ENCODE data around the gene FAM3C.
"Not testable (repeated sequence)": the region's sequence is repeated elsewhere in the genome, so short reads cannot be mapped to it uniquely, and the experiment has no call there.

The FAM3C gene

GRCh38 chr7:121315170-121315569 is 80.9 kb downstream of the FAM3C start:
- H3K36me3 ChIP-seq (ENCODE audit: control insufficient read depth in 4 of 4, insufficient read depth in 4 of 4, low read length in 3 of 4); CTCF ChIA-PET; DNase-seq; POLR2A ChIA-PET; H3K27me3 ChIP-seq (replicated peaks in 2 of 5; ENCODE audit: control insufficient read depth in 4 of 5, insufficient read depth in 5 of 5, low read length in 4 of 5); H3K9me3 ChIP-seq (ENCODE audit: control extremely low read depth in 1 of 5, control insufficient read depth in 4 of 5, insufficient read depth in 2 of 5, low read depth in 1 of 5, low read length in 4 of 5); H3K4me1 ChIP-seq (ENCODE audit: control extremely low read depth in 1 of 4, control insufficient read depth in 4 of 4, insufficient read depth in 4 of 4, low read length in 3 of 4); H3K27ac ChIP-seq (ENCODE audit: insufficient read depth in 1 of 2, low read depth in 1 of 2, low read length in 2 of 2, poor library complexity in 1 of 2, severe bottlenecking in 2 of 2); H3K4me3 ChIP-seq (ENCODE audit: control insufficient read depth in 1 of 7, extremely low read depth in 1 of 7, insufficient read depth in 4 of 7, low read depth in 2 of 7, low read length in 6 of 7): not testable (repeated sequence)
- WGBS (ENCODE audit: insufficient coverage) = 100% methylated on average over 1 of the region's 3 CpGs

DNA sequence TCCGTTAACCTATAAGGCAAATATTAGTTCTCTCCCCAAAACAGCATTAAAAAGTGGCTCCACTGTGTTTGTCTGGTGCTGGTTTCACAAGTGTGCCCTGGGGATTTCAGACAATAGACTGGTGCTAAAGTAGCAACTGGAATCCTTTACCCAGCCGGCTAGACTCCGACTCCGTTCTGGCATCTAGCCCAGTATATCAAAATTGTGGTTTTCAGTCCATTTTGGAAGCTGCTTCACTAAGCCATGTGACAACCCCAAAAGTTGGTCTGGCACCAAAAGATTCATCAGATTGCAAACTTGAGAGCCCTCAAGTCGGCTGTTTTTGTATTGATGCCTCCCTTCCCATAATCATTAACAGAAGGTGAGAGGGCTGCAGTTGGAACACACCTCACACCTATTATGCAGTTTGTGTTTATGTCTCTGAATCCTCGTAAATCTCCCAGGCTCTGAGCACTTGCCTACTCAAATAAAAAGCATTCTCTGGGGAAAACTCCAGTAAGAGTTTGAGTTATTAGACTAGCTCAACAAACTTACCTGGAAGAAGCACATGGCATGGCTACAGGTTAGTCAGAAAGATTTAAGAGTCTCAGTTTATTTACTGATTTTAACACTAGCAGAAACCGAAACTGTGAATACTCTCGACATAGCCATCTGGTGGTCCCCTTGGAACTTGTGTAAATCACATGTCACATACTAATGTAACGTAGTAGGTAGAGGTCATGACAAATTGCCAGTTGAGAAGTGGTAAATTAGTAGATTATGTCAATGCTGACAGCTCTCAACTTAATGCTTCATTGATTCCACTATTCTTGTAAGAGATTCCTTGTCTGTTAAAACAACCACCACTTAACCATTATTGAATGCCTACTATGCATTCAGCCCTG is 82.1 kb downstream of the FAM3C start:
- Histone ChIP-seq H3K9me3 (ENCODE audit: control extremely low read depth in 1 of 5, control insufficient read depth in 4 of 5, insufficient read depth in 2 of 5, low read depth in 1 of 5, low read length in 4 of 5) (peaks cover 0 to 2% (median 0%) of the 10 kb centered on the region in 5 experiments), H3K4me3 (ENCODE audit: control insufficient read depth in 1 of 7, extremely low read depth in 1 of 7, insufficient read depth in 4 of 7, low read depth in 2 of 7, low read length in 6 of 7) (no peak overlapping the region), H3K4me1 (ENCODE audit: control extremely low read depth in 1 of 4, control insufficient read depth in 4 of 4, insufficient read depth in 4 of 4, low read length in 3 of 4) (no peaks in the 10 kb centered on the region), H3K36me3 (ENCODE audit: control insufficient read depth in 4 of 4, insufficient read depth in 4 of 4, low read length in 3 of 4) (no peaks in the 10 kb centered on the region), H3K27me3 (replicated peaks in 2 of 5; ENCODE audit: control insufficient read depth in 4 of 5, insufficient read depth in 5 of 5, low read length in 4 of 5) (peaks cover 0 to 5% (median 2%) of the 10 kb centered on the region in 5 experiments), H3K27ac (ENCODE audit: insufficient read depth in 1 of 2, low read depth in 1 of 2, low read length in 2 of 2, poor library complexity in 1 of 2, severe bottlenecking in 2 of 2) (no peak overlapping the region)
- 61% methylated on average over 8 of the region's 9 CpGs for WGBS (ENCODE audit: insufficient coverage)
- ChIA-PET CTCF (no interaction called here), POLR2A (no interaction called here)
- peak in 1 of 3 donors; percentile 7 for DNase-seq

- peaks cover 0 to 5% (median 2%) of the 10 kb centered on the region in 5 experiments for H3K27me3 ChIP-seq (replicated peaks in 2 of 5; ENCODE audit: control insufficient read depth in 4 of 5, insufficient read depth in 5 of 5, low read length in 4 of 5)
- H3K27ac ChIP-seq (ENCODE audit: insufficient read depth in 1 of 2, low read depth in 1 of 2, low read length in 2 of 2, poor library complexity in 1 of 2, severe bottlenecking in 2 of 2) = no peak overlapping the region
- 100% methylated on average over 1 of the region's 3 CpGs for WGBS (ENCODE audit: insufficient coverage)
- ChIA-PET POLR2A (no interaction called here), CTCF (no interaction called here)
- no peak for DNase-seq
- no peaks in the 10 kb centered on the region for H3K36me3 ChIP-seq (ENCODE audit: control insufficient read depth in 4 of 4, insufficient read depth in 4 of 4, low read length in 3 of 4)
- H3K4me3 ChIP-seq (ENCODE audit: control insufficient read depth in 1 of 7, extremely low read depth in 1 of 7, insufficient read depth in 4 of 7, low read depth in 2 of 7, low read length in 6 of 7) = no peak overlapping the region
- no peaks in the 10 kb centered on the region for H3K4me1 ChIP-seq (ENCODE audit: control extremely low read depth in 1 of 4, control insufficient read depth in 4 of 4, insufficient read depth in 4 of 4, low read length in 3 of 4)
- peaks cover 0 to 2% (median 0%) of the 10 kb centered on the region in 5 experiments for H3K9me3 ChIP-seq (ENCODE audit: control extremely low read depth in 1 of 5, control insufficient read depth in 4 of 5, insufficient read depth in 2 of 5, low read depth in 1 of 5, low read length in 4 of 5)
These were observed 82.8 kb downstream of the FAM3C start for GRCh38 chr7:121313220-121313792.

GRCh38 chr7:121307021-121307574 is 89.0 kb downstream of the FAM3C start:
- H3K36me3 ChIP-seq (ENCODE audit: control insufficient read depth in 4 of 4, insufficient read depth in 4 of 4, low read length in 3 of 4) = no peaks in the 10 kb centered on the region
- WGBS (ENCODE audit: insufficient coverage) = 68% methylated on average over 4 of the region's 4 CpGs
- peaks cover 0 to 10% (median 4%) of the 10 kb centered on the region in 5 experiments for H3K27me3 ChIP-seq (replicated peaks in 2 of 5; ENCODE audit: control insufficient read depth in 4 of 5, insufficient read depth in 5 of 5, low read length in 4 of 5)
- H3K4me1 ChIP-seq (ENCODE audit: control extremely low read depth in 1 of 4, control insufficient read depth in 4 of 4, insufficient read depth in 4 of 4, low read length in 3 of 4) = no peaks in the 10 kb centered on the region
- DNase-seq = no peak
- H3K9me3 ChIP-seq (ENCODE audit: control extremely low read depth in 1 of 5, control insufficient read depth in 4 of 5, insufficient read depth in 2 of 5, low read depth in 1 of 5, low read length in 4 of 5) = peaks cover 0 to 2% (median 0%) of the 10 kb centered on the region in 5 experiments
- H3K27ac ChIP-seq (ENCODE audit: insufficient read depth in 1 of 2, low read depth in 1 of 2, low read length in 2 of 2, poor library complexity in 1 of 2, severe bottlenecking in 2 of 2) = no peak overlapping the region
- no peak overlapping the region for H3K4me3 ChIP-seq (ENCODE audit: control insufficient read depth in 1 of 7, extremely low read depth in 1 of 7, insufficient read depth in 4 of 7, low read depth in 2 of 7, low read length in 6 of 7)
- ChIA-PET CTCF (no interaction called here), POLR2A (interaction anchor here (0.6 kb wide), 1 partner anchor 250 kb away, joined by 3 read pairs; no protein-coding TSS in a partner anchor)

DNA sequence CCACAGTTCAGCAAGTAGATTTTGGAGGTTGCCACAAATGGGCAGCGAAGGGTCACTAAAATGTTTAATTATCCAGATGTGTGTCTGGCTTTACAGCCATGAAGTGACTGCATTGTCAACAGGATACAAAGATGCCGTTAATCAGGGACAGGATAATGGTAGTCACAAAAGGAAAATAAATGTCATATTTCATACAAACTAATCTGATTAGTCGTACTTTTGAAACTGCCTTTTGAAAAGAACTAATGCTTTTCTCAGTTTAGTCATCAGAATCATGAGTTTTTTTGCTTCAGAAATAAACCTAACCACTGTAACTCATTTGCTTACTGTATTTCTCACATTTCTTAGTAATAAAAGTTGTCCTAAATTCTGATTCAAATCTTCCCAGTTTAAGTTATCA is 89.5 kb downstream of the FAM3C start:
- Histone ChIP-seq H3K4me1 (ENCODE audit: control extremely low read depth in 1 of 4, control insufficient read depth in 4 of 4, insufficient read depth in 4 of 4, low read length in 3 of 4) (no peaks in the 10 kb centered on the region), H3K36me3 (ENCODE audit: control insufficient read depth in 4 of 4, insufficient read depth in 4 of 4, low read length in 3 of 4) (no peaks in the 10 kb centered on the region), H3K9me3 (ENCODE audit: control extremely low read depth in 1 of 5, control insufficient read depth in 4 of 5, insufficient read depth in 2 of 5, low read depth in 1 of 5, low read length in 4 of 5) (peaks cover 0 to 2% (median 0%) of the 10 kb centered on the region in 5 experiments), H3K27ac (ENCODE audit: insufficient read depth in 1 of 2, low read depth in 1 of 2, low read length in 2 of 2, poor library complexity in 1 of 2, severe bottlenecking in 2 of 2) (no peak overlapping the region), H3K27me3 (replicated peaks in 2 of 5; ENCODE audit: control insufficient read depth in 4 of 5, insufficient read depth in 5 of 5, low read length in 4 of 5) (peaks cover 0 to 10% (median 4%) of the 10 kb centered on the region in 5 experiments), H3K4me3 (ENCODE audit: control insufficient read depth in 1 of 7, extremely low read depth in 1 of 7, insufficient read depth in 4 of 7, low read depth in 2 of 7, low read length in 6 of 7) (no peak overlapping the region)
- ChIA-PET CTCF (no interaction called here), POLR2A (interaction anchor here (0.6 kb wide), 1 partner anchor 249 kb away, joined by 3 read pairs; no protein-coding TSS in a partner anchor)
- WGBS (ENCODE audit: insufficient coverage) = 82% methylated on average over 3 of the region's 3 CpGs
- no peak for DNase-seq

- DNase-seq = no peak
- H3K9me3 ChIP-seq (ENCODE audit: control extremely low read depth in 1 of 5, control insufficient read depth in 4 of 5, insufficient read depth in 2 of 5, low read depth in 1 of 5, low read length in 4 of 5) = peaks cover 0 to 2% (median 0%) of the 10 kb centered on the region in 5 experiments
- H3K36me3 ChIP-seq (ENCODE audit: control insufficient read depth in 4 of 4, insufficient read depth in 4 of 4, low read length in 3 of 4) = no peaks in the 10 kb centered on the region
- no peak overlapping the region for H3K4me3 ChIP-seq (ENCODE audit: control insufficient read depth in 1 of 7, extremely low read depth in 1 of 7, insufficient read depth in 4 of 7, low read depth in 2 of 7, low read length in 6 of 7)
- peaks cover 0 to 10% (median 4%) of the 10 kb centered on the region in 5 experiments for H3K27me3 ChIP-seq (replicated peaks in 2 of 5; ENCODE audit: control insufficient read depth in 4 of 5, insufficient read depth in 5 of 5, low read length in 4 of 5)
- no peaks in the 10 kb centered on the region for H3K4me1 ChIP-seq (ENCODE audit: control extremely low read depth in 1 of 4, control insufficient read depth in 4 of 4, insufficient read depth in 4 of 4, low read length in 3 of 4)
- no peak overlapping the region for H3K27ac ChIP-seq (ENCODE audit: insufficient read depth in 1 of 2, low read depth in 1 of 2, low read length in 2 of 2, poor library complexity in 1 of 2, severe bottlenecking in 2 of 2)
- CTCF ChIA-PET = no interaction called here
- POLR2A ChIA-PET = no interaction called here
- WGBS (ENCODE audit: insufficient coverage) = 90% methylated on average over 3 of the region's 3 CpGs
These were observed 91.0 kb downstream of the FAM3C start for GRCh38 chr7:121305109-121305508.
